NCI-H510A (cell line): Measurements from ENCODE around the gene ADAMTS2.

Experiments
- DNase-seq: peaks from one replicate; lab custom pipeline; 2025; lab: John Stamatoyannopoulos, UW

Gene ADAMTS2

DNA sequence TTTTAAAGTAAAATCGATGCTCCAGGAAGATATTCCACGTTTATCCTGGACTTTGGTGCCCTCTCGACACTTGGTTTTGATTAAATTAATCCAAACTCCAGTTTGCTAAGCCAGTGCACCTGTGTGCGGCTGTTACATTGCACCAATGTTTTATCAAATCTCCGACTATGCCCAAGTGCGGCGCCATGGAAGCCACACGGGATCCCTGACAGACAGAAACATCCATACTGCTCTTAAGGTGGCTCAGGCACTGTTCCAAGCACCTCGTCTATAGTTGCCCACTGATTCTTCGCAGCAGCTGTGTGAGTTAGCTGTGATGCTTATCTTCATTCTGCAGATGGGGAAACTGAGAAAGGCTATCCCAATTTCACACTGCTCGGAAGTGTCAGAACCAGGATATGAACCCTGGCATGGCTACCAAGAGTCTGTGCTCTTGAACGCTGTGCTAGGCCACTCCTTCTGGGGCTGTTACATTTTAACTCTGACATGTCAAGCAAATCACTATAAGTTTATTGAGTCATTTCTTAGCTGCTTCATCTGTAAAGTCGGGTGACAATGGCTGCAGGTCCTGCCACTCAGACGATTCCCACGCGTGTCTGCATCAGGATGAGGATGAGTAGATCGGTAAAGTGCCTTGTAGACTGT is 113.0 kb downstream of the ADAMTS2 start:
- DNase-seq, result no peak

DNA sequence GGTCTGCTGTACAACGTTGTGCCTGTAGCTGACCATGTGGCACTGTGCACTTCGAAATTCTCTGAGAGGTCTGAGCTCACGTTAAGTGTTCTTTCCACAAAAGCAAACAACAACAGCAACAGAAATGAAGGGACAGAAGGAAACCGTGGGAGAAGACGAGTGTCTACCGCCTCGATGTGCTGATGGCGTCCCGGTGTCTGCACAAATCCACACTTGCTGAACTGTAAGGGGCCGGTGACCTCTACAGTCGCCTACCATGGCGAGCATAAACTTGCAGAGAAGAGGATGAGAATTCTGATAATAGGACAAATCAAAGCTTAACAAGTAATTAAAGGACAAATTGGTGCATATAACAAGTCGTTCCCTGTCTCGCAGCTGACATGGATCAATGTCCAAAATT is 114.0 kb downstream of the ADAMTS2 start:
- no peak for DNase-seq

DNA sequence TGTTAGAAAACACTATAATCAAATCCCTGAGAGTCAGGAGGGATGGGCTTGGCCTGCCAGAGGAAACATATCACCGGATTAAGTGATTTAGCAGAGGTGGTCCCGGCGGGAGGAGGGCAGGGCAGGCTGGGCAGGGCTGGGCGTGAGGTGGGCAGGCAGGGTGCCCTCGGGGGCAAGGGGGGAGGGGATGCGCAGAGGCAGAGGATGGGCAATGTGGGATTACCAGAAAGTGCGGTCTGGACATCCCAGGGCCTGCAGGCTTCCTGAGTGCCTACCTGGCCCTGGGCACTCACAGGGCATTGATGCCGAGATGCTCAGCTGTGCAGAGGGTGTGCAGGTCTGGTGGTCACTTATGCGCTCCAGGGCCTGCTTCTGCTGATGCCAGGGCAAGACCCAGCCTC is 115.2 kb downstream of the ADAMTS2 start:
- no peak for DNase-seq

DNA sequence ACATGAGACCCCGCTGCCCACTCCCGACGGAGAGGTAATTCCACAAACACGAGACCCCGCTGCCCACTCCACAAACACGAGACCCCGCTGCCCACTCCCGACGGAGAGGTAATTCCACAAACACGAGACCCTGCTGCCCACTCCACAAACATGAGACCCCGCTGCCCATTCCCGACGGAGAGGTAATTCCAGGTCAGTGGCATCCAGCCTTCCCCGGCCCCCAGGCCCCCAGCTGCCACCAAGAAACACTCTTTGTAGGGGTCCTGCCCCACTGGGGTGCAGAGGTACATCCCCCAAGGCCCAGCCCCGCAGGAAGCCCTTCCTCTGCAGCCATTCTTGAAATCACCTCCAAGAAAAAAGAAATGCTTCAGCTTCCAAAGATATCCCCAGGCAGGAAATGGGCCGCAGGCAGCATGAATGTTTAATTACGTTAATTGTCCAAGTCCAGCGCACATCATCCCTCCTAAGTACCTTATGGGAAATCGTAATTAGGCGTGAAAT is 115.9 kb downstream of the ADAMTS2 start:
- no peak for DNase-seq

DNA sequence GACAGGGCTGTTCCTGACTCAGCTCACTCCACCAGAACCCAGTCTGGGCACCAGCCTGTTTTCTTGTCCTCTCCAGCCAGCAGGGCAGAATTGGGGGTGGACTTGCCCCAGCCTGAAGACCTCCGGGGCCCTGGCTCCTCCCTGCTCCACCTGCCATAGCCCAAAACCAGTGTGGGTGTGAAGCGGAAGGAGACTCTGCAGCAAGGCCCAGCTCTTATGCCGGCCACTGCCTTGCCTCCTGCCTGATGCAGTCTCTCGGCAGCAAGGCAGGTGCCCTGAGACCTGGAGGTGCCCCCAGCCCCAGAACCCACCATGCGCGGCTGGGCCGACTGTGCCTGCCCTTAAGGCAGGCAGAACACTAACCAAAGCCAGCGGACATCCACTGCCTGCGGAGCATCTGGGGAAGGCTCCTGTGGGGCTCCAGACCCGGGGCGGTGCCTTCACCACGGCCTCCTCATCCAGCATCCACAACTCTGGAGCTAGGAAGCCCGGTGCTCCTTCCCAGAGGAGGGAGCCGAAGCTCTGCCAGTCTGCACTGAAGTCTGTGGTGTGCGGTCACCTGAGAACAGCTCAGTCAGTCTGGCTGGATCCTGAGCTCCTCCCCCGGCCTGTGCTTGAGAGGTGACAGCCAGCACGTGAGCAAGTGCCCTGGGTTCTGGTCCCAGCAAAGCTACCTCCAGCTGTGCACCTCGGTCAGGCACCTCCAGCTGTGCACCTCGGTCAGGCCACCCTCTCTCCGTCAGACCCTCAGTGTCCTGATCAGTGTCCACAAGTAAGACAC is 116.7 kb downstream of the ADAMTS2 start:
- DNase-seq, result no peak

DNA sequence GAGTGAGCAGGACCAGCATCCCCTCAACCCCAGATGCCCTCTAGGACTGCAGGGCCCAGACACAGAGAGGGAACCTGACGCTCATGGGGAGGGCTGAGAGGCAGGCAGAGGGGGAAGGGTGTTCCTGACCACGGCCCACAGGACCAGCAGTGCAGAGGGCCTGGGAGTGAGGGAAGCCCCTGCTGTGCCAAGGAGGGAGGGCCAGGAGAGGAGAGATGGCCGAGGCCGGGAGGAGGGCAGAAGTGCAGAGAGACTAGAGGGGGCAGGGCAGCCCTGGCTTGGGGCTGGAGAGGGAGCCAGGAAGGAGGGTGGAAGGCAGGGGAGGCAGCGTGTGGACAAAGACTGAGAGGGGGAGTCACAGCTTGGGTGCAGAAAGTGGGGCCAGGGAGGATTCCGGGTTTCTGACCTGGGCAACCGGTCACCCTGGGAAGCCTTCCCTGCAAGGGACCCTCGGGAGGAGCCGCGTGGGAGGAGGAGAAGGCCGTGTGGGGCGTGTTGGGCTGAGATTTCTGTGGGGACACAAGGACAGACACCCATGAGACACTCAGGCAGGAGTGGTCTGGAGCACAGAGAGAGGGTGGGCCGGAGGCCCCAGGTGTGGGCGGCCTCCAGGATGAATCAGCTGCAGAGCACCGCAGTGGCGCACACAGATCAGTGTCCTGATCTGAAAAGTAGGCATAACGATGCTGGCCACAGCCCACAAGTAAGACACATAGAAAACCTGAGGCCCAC is 117.5 kb downstream of the ADAMTS2 start:
- DNase-seq, result no peak

DNA sequence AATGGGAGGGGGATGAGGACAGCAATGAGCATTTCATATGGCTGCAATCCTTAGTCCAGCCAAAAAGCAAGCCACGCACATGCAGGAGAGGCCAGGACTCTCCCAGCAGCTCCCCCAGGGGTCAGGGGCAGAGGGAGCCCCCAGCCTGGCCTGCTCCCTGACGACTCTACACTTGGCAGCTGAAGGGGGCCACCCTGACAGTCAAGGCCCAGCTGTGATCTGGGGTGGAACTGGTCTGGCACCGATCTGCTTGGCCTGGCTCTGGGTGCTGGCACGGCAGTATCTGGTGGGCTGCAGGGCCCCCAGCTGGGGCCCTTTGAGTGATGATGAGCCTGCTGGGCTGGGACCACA is 118.1 kb downstream of the ADAMTS2 start:
- DNase-seq, result no peak

DNA sequence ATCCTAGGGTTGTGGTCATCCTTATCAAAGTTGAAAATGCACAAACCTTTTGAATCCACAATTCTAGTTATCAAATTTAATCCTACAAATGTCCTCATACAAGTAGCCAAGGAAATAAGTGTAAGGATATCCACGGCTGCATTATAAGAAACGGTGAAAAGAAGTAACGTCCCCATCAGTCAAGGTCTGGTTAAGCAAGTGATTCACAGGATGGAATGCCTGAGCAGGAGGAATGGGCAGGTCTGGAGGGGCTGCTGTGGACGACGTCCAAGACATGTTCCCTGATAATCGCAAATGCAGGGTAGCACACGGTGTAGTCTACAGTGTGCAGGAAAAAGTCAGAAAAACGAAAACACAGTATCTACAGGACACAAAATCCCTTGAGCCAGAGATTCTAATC is 118.6 kb downstream of the ADAMTS2 start:
- DNase-seq, result no peak

DNA sequence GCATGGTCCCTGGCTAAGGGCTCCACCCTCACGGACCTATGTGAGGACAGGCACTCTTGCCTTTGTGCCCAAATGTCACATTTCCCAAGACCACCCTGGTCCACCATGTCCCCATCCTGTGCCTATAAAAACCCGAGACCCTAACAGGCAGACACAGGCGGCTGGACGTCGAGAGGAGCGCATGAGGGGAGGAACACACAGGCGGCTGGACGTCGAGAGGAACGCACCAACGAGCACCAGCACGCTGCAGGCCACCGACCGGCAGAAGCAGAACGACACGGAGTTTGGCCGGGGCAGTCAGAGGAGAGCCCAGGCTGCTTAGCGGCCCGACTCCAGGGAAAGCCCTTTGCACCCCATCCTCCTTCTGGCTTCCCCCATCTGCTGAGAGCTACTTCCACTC is 119.9 kb downstream of the ADAMTS2 start:
- no peak for DNase-seq

DNA sequence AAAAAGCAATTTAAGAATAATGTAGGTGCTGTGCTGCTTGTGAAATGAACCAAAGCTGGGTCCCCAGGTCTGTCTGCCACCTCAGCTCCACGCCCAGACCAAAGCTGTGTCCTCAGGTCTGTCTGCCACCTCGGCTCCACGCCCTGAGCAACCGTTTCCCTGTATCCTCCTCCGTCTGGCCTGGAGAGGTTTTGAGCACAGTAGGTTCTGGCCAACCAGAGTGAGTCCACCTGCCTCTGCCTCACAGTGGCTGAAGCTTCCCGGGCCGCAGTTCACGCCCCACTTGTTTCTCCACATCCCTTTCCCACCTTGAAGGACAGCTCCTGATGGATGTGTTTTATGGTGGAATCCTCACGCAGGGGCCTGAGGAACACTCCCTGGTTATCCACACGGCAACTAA is 120.5 kb downstream of the ADAMTS2 start:
- no peak for DNase-seq

DNA sequence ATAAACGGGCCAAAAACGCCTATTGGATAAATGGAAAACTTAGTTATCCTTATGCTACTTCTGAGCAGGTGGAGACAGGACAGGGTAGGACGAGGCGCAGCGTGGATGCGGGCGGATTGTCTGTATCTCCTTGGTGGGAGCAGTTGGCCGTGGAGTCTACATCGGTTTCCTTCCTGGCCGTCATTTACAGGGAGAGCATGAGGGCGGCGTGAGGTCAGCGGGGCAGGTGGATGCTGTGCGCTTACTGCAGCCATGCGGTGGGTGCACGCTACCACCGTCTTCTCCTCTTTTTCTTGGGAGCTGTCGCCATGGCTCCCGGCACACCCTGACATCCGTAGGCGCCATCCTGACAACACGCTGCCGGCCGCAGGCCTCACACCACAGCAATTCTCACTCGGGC is 121.3 kb downstream of the ADAMTS2 start:
- no peak for DNase-seq

DNA sequence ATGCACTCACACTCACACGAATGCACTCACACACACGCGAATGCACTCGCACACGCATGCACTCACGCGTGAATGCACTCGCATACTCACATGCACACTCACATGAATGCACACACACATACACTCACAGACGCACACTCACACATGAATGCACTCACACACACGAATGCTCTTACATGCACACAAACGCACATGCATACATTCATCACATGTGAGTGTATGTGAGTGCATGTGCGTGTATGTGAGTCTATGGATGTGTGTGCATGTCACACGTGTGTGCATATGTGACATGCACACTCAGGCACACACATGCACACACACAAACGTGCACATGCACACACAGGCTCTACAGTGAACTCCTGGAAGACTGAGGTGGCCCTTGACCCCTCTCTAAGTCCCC is 121.7 kb downstream of the ADAMTS2 start:
- DNase-seq, result no peak

DNA sequence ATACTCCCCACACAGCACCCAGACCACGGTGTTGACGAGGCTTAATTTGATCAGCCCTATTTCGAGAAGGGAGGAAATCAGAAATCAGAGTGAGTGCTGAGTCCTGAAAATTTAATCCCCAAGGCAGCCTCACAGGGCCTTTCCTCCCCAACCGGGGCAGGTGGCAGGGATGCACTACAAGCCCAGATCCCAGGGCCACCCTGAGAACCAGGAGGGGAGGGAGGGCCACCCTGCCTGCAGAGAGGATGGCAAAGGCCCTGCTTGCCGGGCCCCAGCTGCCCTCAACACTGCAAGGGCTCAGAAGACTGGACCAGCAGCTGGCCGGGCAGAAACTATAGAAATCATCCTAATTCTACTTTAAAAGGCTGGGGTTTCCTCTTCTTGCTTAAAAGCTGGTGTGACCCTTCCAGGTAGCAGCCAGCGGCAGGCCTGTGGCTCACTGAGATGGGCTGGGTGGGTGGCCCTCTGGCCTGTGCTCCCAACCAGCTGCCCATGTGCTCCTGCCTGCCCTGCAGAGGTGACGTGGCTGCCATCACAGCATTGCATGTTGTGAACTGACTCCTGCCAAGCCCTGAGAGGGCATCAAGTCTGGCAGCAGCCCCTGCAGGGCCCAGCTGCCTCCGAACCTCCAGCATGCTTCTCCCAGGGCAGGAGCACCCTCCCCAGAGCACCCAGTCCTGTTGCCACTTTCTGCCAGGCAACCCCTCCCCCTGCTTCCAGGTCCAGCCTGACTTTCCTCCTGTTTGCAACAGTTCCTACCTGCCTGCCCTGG is 122.8 kb downstream of the ADAMTS2 start:
- no peak for DNase-seq

DNA sequence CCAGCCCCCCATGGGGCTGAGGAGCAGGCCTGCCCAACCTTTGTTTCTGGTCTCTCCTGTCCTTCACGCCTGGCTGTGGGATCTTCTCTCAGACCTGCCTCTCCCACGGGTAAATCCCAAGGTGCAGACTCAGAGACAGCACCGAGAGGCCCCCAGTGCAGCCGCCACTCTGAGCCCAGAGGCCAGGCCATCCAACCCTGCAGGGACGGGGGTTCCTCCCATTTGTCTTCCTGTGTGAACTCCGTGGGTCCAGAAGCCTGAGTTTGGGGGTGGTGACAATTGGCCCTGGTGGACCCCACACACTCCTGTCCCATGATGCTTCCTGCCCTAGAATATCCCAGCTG is 123.4 kb downstream of the ADAMTS2 start:
- DNase-seq, result no peak

DNA sequence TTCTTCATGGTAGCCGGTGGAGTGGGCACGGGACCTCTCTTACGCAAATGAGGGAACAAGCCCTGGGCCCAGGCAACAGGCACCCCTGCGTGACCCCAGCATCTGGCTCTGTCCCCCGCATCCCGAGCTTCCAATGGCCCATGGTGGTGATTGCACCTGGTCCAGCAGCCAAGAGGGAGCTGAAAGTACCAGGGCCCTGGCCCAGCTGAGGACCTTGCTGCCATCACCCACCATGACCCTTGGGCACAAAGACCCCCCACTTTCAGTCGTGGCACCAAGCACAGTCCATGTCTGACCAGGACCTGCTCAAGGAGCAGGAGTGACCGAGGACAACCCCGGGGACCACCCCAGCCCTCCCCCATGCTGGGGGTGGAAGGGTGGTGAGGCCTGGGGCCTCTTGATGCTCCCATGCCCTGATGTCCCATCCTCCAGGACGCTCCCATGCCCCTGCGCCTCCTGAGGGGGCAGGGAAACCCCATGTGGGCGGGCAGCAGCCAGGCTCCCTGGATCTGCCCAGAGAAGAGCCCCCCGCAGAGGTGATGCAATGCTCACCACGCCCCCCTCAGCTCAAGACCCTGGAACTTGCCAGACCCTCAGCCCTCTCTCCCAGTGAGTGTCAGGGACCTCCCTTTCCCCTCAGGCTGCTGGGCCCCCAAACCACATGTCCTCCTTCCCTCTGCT is 123.9 kb downstream of the ADAMTS2 start:
- DNase-seq, result no peak

DNA sequence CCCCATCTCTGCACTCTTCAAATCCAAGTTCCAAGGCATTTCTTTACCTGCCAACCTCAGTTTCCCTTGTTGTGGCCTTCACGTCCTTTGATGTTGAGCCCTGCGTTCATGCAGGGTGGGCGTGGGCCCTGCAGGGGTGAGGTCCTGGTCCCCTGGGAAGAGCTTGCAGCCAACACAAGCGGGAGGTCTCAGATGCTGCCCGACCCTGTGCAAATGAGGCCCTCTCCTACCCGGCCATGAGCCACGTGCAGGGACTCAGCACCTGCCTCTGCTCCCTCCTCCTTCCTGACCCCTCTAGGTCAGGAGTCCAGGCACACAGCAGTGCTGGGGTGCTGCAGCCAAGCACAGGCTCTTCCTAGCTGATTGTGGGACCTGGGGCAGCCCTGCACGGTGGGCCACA is 124.5 kb downstream of the ADAMTS2 start:
- DNase-seq, result no peak

DNA sequence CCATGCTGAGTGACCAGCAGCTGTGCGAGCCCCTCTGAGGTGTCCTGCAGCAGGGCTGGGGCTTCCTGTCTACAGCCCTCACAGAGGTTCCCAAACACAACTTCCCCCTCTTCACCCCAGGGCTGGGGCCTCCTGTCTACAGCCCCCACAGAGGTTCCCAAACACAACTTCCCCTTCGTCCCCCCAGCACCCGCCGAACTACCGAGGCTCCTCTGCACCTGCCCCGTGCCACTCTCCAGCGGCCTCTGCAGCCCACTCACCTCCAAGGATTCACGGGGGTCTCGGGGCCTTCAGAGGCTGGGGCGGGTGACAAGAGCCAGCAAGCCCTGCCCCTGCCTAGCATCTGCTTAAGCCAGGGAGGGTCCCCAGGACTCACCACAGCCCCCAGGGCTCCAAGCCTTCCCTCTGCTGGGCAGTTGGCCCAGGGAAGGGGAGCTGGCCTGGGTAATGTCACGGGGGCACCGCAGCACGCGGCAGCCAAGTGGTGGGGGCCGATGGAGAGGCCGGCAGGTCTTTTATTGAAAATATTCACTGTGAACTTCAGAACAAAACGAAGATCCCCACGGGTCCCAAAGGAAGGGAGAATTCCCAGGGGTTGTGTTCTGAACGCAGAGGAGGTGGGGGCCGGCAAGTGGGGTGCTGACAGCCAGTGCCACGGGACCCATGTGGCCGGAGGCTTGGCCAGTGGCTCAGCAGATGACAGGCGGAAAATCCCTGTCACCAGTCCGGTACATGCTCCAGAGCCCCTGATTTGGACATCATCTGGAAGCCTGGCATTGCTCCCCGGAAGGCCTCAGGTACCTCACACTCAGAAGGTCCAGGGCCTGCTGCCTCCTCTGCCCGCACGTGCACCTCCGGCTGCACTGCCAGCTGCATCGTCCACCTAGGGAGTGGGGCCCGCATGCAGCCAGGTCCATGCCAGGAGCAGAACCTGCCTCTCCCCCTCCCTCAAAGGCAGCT is 125.3 kb downstream of the ADAMTS2 start:
- no peak for DNase-seq

DNA sequence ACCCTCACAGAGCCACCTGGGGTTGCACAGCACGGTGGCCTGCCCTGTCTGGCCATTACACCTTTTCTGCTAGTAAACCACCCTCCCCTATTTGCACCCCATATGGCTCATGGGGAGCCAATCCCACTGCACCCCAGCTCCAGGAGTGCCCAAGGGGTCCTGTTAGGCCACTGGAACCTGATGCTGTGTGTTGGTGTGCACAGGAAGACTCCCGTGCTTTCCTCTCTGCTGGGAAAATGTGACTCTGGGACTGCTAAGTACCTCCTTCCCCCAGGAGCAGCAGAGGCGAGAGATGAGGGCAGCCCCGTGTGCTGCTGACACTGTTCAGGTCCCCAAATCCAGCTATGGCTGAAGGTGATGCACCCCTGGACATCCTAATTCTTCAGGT is 126.3 kb downstream of the ADAMTS2 start:
- DNase-seq, result no peak

DNA sequence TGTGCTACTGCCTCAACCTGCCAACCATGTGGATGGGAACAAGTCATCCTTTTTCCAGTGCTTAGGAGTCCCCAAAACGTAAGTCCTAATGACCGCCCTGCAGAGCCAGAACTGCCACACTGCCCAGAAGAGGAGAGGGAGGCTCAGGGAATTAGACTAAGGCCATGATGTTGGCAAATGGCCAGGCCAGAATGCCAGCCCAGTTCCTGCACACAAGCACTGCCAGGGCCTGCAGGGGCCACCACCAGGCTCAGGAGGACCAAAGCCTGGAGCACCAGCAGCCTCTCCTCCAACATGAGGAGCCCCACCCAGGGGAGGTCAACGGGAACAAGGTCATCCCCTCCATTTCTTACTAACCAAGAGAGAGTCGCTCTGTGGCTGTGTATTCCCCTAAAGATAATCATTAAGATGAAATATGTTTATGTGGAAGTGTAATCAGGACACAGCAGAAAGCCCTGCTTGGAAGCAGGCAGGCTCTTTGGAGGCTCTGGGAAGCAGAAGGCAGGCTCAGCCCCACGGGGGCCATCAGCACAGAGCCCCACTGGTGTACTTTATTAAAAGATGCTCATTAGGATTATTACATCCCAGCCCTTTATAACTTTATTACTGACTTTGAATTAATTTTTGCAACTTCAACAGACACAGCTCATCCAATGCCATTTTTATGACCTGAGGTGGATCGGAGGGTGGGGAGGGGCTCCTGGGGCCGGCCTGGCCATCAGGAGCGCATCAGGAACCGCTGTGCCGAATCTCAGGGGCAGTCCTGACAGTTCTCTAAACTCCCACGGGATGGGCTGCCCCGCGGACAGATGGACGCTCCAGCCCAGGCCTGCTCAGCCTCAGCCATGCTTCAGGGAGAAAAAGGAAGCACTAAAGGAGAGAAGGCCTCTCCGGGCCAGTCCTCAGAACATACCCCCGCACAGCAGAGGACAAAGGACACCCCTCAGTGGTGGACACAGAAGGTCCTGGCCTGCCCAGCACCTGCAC is 127.0 kb downstream of the ADAMTS2 start:
- no peak for DNase-seq

DNA sequence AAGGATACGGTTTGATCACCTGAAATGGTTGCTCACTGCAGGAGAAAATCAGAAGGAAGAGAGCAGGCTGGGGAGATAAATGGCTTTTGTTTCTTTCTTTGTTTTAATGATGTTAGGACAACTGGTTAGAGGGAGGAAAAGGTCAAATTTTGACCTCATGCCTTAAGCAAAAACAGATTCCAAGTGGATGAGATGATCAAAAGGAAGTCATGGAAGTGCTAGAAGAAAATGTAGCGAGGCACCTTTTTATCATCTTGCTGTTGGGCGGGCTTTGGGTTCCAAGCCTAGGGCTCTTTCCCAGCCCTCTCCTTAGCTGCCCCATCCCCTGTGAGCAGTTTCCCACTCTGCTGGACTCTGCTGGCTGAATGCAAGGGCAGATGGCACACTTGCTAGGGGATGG is 127.9 kb downstream of the ADAMTS2 start:
- no peak for DNase-seq
